HG03432 (cell line): ENCODE data around the gene HAGHL.
"Not testable (repeated sequence)": the region's sequence is repeated elsewhere in the genome, so short reads cannot be mapped to it uniquely, and the experiment has no call there.

Experiments used
- ATAC-seq: cut with Tn5 transposase; IDR thresholded peaks from one replicate; pipeline ENCODE4 v1.9.1; 2021; ENCODE audit warnings: mild to moderate bottlenecking, moderate library complexity; ENCODE audit not compliant: unreplicated experiment

HAGHL gene

DNA sequence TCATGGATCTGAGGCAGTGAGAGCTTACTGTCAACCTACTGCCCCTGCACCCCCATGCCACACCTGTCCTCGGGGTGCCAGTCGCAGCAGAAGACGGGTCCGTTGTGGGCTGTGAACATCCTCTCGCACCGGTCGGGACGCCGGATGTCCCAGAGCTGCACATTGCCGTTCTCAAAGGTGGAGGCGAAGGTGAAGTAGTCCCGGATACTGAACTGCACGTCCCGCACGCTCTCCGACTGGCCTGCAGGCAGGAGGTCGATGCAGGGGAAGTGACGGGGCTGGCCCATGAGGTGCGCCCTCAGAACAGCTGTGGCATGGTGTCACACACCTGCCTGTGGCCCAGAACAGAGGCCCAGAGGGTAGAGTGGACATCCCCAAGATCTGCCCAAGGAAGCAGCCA lies 39.4 kb upstream of the HAGHL start:
- no peak for ATAC-seq

DNA sequence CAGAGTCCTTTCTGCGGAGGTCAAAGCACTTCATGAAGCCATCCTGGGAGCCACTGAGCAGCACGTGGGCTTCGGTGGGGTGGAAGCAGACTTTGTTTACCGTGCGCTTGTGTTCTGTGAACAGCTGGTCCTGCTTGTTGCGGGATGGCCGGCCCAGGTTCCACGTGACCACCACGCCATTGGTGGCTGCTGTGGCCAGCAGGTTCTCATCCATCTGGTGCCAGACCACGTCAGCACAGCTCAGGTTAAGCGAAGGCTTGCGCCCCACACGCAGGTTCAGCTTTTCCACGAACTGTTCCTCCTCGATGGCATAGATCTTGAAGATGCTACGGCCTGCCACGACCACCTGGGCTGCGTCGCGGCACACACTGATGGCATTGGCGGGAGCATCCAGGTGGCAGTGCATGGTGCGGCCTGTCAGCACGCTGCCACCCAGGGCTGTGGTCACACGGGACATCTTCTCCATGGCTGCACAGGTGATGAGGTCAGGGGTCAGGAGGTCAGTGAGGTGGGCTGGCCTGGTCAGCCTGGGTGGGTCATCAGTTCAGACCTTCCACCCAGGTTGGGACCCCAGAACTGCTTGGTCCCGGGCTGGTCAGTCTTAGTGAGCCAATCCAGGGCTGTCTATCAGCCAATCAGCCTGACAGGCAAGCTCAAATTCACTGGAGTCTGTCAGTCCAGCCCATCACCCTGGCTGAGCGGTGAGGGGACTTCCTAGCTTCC lies 37.6 kb upstream of the HAGHL start:
- no peak for ATAC-seq

GRCh38 chr16:691242-691641 lies 35.7 kb upstream of the HAGHL start:
- ATAC-seq, result not testable (repeated sequence)

DNA sequence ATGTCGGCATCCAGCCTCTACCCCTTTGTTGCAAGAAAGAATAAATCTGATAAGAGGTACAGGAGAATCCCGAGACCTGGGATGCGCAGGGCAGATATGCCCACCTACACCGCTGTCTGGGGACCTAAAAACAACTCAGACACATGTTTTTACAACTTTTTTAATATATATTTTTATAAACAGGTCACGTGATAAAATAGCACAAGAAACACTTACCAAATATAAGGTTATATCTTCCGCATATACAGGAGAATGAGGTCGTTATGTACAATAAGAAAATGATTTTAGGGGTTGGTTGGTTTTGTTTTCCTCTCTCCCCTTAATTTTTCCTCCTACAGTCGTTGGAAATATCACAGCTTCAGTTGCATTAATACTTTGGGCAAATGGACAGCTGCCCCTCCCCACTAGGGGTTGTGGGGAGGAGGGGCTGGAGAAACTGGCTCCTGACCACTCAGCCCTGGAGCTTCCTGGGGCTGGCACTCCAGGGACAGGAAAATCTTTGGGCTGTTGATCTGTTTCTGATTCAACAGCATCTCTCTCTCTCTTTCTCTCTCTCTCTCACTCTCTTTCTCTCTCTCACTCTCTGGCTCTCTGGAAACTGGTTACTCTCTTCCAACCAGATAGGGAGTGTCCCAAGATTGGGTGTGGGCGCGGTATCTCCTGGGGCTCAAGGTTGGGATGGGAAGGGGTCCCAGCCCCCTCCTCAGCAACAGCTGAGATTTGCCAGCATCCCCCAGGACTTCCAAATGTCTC lies 34.4 kb upstream of the HAGHL start:
- no peak for ATAC-seq

GRCh38 chr16:693364-693763 lies 33.5 kb upstream of the HAGHL start:
- no peak for ATAC-seq

- ATAC-seq, result no peak
Measured at GRCh38 chr16:693766-694165, 33.1 kb upstream of the HAGHL start.

- ATAC-seq, result no peak
Measured at GRCh38 chr16:694187-694862, 32.6 kb upstream of the HAGHL start.

GRCh38 chr16:694863-695354 lies 32.0 kb upstream of the HAGHL start:
- no peak for ATAC-seq

- ATAC-seq, result no peak
Measured at GRCh38 chr16:695355-696089, 31.4 kb upstream of the HAGHL start.

- no peak for ATAC-seq
Measured at GRCh38 chr16:698911-699671, 27.8 kb upstream of the HAGHL start.

DNA sequence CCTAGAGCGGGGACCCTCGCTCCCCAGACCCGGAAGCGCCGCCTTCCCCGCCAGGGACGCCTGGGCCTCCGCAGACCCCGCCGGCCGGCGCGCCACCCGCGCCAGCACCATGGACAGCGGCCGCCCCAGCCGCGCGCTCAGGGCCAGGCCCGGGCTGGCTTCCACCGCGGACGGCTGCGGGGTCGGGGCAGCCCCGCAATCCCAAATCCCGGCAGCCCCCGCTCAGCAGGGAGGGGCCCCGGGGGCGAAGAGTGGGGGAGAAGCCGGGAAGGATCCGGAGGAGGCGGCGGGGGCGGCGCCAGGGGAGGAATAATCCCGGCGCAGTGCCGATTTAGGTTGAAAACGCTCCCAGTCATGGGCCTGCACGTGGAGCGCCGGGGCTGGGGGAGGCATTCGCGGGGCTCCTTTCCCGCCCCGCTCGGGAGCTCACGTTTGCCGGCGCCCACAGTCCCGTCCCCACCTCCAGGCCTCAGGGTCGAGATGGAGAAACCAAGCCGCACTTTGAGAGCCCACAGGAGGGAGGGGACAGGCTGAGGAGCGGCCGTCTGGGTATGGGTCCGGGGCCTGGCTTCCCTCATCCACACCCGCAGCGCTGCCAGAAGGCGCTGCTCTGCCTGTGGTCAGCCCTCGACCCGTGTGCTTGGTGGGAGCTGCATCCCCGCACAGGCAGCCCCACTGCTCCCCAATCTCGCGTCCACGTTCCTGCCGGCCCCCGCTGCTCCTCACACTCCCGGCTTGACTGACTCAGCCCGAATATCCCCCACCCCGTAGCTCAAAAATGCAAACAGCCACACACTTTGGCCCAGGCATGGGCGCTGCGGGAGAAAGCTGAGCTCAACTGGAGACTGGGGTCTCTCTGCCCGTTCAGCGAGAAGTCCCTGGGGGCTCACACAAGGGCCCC lies 26.0 kb upstream of the HAGHL start:
- no peak for ATAC-seq

DNA sequence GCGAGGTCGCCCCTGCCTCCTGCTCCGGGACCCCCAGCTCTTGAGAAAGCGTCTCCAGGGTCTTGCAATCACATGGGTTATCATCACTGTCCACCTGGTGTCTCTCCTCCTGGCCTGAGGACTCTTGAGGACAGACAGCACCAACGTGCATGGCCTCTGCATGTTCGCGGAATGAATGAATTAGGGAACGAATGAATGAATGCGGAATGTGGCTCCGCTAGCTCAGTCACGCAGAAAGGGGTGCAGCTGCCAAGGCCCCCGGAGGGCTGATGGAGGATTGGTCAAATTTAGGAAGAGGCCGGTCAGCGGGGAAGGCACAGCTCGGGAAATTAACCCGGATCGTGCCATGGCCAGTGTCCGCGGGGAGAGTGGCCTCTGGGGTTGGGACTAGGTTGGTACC lies 24.6 kb upstream of the HAGHL start:
- no peak for ATAC-seq

DNA sequence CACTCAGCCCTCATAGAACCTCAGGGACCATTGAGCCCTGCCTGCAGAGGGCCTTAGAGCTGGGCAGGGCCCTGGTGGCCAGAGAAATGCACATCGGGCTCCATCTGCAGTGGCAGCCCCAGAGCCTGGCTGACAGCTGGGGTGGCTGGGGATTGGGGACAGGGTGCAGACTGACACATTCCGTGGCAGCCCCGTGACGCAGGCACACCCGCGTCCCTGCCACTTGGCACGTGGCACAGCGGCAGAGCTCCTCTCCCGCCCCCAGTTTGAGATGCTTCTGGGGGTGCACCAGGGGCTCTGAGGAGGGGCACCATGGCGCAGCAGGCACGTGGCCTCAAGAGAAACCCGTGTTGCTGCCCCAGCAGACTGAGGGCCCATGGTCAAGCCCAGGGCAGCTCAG lies 23.5 kb upstream of the HAGHL start:
- ATAC-seq, result no peak

- no peak for ATAC-seq
Measured at GRCh38 chr16:704047-704446, 22.9 kb upstream of the HAGHL start.

- ATAC-seq, result no peak
Measured at GRCh38 chr16:704552-705380, 22.1 kb upstream of the HAGHL start.

- ATAC-seq, result no peak
Measured at GRCh38 chr16:705431-706188, 21.3 kb upstream of the HAGHL start, which contains the start of gene FBXL16. Gene FBXL16 (minus strand): TSS chr16:705801. CDS start chr16:697405, 8,396 bp downstream.

GRCh38 chr16:706189-707061 lies 20.5 kb upstream of the HAGHL start:
- no peak for ATAC-seq
